Measurements from ENCODE around the gene DMD.

Gene DMD

GRCh38 chrX:32788936-32789335 is 422.4 kb downstream of the DMD start:
- no peak for DNase-seq (ENCODE audit: low read depth)
- H3K4me3 ChIP-seq (ENCODE audit: low read depth, low read length): no peak overlapping the region

DNA sequence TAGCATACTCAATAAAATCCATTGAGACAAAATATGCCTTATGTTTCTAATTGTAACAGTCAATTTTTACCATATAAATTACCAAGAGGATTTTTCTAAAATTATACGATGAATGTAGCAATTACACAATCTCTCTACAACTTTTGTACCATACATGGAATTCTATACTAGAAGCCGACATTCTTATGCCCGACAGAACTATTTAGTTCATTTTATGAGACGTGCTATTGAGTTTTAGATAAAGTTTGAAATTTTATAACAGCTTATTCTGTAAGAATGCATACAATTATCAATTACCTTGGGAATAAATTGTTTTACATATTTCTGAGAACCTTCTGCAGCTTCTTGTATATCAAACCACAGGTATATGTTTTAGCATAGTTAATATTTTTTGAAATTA is 431.2 kb downstream of the DMD start:
- no peak for DNase-seq (ENCODE audit: low read depth)
- no peak for TF ChIP-seq CTCF (IDR thresholded peaks at IDR 0.05; ENCODE audit: low read depth, low read length, missing control alignments)
- H3K4me3 ChIP-seq (ENCODE audit: low read depth, low read length): no peak overlapping the region

More at GRCh38 chrX:32788936-32789335, 422.4 kb downstream of the DMD start:
- no peak for TF ChIP-seq CTCF (IDR thresholded peaks at IDR 0.05; ENCODE audit: low read depth, low read length, missing control alignments)

DNA sequence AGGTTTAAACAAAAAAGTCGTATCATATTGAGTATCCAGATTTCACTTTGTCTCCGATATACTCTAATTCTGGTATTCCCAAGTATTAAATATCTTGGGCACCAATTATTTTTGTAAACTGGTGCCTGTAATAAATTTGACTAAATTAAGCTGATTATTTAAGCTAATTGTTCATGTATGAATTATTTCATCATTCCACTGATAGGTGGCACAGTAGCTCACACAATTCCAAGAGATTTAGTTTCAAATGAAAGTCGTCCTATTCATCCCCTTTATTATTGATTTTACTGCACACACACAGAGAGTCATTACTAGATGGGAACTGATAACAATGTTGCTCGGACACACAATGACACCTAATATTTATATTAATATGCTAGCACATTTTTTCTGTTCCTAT is 432.4 kb downstream of the DMD start:
- no peak for TF ChIP-seq CTCF (IDR thresholded peaks at IDR 0.05; ENCODE audit: low read depth, low read length, missing control alignments)
- no peak for DNase-seq (ENCODE audit: low read depth)
- H3K4me3 ChIP-seq (ENCODE audit: low read depth, low read length): no peak overlapping the region

DNA sequence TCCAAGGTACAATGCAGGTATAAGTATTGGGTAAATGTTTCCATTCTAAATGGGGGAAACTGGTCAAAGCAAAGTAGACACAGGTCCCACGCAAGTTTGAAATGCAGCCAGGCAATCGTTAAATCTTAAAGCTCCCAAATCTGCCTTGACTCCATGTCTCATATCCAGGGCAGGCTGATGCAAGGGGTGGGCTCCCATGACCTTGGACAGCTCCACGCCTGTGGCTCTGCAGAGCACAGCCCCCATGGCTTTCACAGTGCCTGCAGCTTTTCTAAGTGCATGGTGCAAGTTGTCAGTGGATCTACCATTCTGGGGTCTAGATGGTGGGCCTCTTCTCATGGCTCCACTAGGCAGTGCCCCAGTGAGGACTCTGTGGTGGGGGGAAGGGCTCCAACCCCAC is 436.4 kb downstream of the DMD start:
- DNase-seq (ENCODE audit: low read depth): no peak
- no peak overlapping the region for H3K4me3 ChIP-seq (ENCODE audit: low read depth, low read length)
- TF ChIP-seq CTCF (IDR thresholded peaks at IDR 0.05; ENCODE audit: low read depth, low read length, missing control alignments): no peak

GRCh38 chrX:32749070-32749469 is 462.3 kb downstream of the DMD start:
- no peak for DNase-seq (ENCODE audit: low read depth)
- no peak for TF ChIP-seq CTCF (IDR thresholded peaks at IDR 0.05; ENCODE audit: low read depth, low read length, missing control alignments)
- no peak overlapping the region for H3K4me3 ChIP-seq (ENCODE audit: low read depth, low read length)

- DNase-seq (ENCODE audit: low read depth): no peak
- H3K4me3 ChIP-seq (ENCODE audit: low read depth, low read length): no peak overlapping the region
- TF ChIP-seq CTCF (IDR thresholded peaks at IDR 0.05; ENCODE audit: low read depth, low read length, missing control alignments): no peak
These were observed 466.0 kb downstream of the DMD start for GRCh38 chrX:32745323-32745722.

DNA sequence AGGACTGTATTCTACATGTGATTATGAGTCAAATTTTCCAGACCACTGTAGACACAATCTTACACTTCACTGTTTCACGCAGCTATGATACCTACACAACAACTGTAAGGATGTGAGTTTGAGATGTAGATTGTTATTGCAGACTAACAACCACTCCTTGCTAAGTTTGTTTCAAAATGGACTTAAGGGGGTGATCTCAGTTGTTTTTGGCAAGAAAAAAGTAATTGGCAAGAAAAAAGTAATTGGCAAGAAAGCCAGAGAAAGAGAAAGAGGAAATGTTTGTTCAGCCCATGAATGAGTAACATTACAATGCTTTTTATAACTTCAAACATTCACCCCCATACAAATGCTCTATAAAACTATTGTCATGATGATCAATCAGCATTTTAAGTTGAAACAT is 466.4 kb downstream of the DMD start:
- H3K4me3 ChIP-seq (ENCODE audit: low read depth, low read length): no peak overlapping the region
- no peak for TF ChIP-seq CTCF (IDR thresholded peaks at IDR 0.05; ENCODE audit: low read depth, low read length, missing control alignments)
- DNase-seq (ENCODE audit: low read depth): no peak

Data from GM12864 (cell line).